ENCODE data around the gene TUBE1. TPM values are rescaled to one million over a fixed set of nuclear protein-coding genes. Genes with fewer than 3 reads are reported as not detected.

The TUBE1 gene
- total RNA-seq, 1 experiment from 2014 or later = 11.6 TPM

DNA sequence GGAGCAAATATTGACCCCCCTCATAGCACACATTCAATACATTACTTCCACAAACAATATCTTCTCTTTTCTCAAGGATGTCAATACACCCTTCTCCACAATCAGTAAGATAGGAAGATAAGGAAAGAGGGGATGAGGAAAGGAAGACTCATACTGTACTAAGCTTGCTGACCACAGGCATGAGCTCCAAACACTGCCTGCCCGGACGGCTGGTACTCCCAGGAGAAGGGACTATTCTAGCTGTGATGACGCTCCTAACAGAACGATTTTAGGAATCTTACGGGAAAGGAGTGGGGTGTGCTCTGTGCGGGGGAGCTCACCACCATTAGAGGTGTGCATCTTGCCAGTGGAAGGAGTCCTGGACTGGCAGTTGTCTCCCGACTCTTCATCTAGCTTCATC, 37.3 kb downstream of the TUBE1 start:
- Histone ChIP-seq H2AFZ (ENCODE audit: low read length) (no peak overlapping the region), H2BK15ac (ENCODE audit: low read depth, low read length) (no peak overlapping the region), H2BK20ac (ENCODE audit: low read depth, low read length, poor library complexity, severe bottlenecking) (no peak overlapping the region), H3K9me3 (ENCODE audit: control insufficient read depth, low read depth, low read length) (no peaks in the 10 kb centered on the region), H3K14ac (ENCODE audit: insufficient read depth, low read length) (no peak overlapping the region), H3K9ac (ENCODE audit: extremely low read depth, insufficient read length, low read length) (no peak overlapping the region), H2BK120ac (ENCODE audit: low read depth, low read length, poor library complexity, severe bottlenecking) (no peak overlapping the region), H4K91ac (ENCODE audit: insufficient read length, low read depth, low read length) (no peak overlapping the region), H3K27ac (ENCODE audit: insufficient read length, low read depth, low read length) (no peak overlapping the region), H3T11ph (ENCODE audit: low read length) (no peak overlapping the region), H2BK5ac (ENCODE audit: insufficient read length, low read length) (no peak overlapping the region), H3K79me2 (ENCODE audit: insufficient read depth, low read length) (no peaks in the 10 kb centered on the region), H4K20me1 (ENCODE audit: control insufficient read depth, insufficient read depth, insufficient read length) (no peaks in the 10 kb centered on the region), H3K23ac (ENCODE audit: insufficient read length, low read depth, low read length) (no peak overlapping the region), H2BK12ac (ENCODE audit: insufficient read length, low read depth, low read length) (no peak overlapping the region), H3K4ac (ENCODE audit: low read depth, low read length) (no peak overlapping the region), H4K8ac (replicated peaks; ENCODE audit: insufficient read length, low read depth, low read length) (no peak overlapping the region), H4K5ac (ENCODE audit: insufficient read length, low read depth, low read length) (no peak overlapping the region), H3K79me1 (ENCODE audit: insufficient read depth, low read depth, low read length, poor library complexity, severe bottlenecking) (no peaks in the 10 kb centered on the region), H3K27me3 (ENCODE audit: insufficient read depth, low read length) (no peaks in the 10 kb centered on the region), H3K4me2 (ENCODE audit: insufficient read depth, insufficient read length, low read length) (no peak overlapping the region), H2AK5ac (ENCODE audit: insufficient read length, low read length) (no peak overlapping the region), H3K18ac (ENCODE audit: insufficient read length, low read depth, low read length) (no peak overlapping the region), H3K56ac (ENCODE audit: insufficient read length, low read depth, low read length) (no peak overlapping the region), H3K4me1 (ENCODE audit: insufficient read depth, low read length) (no peaks in the 10 kb centered on the region), H3K23me2 (ENCODE audit: insufficient read length, low read depth, low read length, poor library complexity, severe bottlenecking) (peaks cover 2% of the 10 kb centered on the region)
- H3K4me3 Mint-ChIP-seq = no peak overlapping the region
- DNase-seq = no peak
- no peaks in the 10 kb centered on the region for H3K4me1 Mint-ChIP-seq
- peaks cover 0 to 7% (median 0%) of the 10 kb centered on the region in 3 experiments; a peak in 2 of 7 replicates for H3K36me3 Mint-ChIP-seq (ENCODE audit: insufficient read depth in 1 of 3, low read depth in 3 of 3)
- 0 out of 2 replicates have a peak, but pooled peaks cover 1% of the 10 kb centered on the region for H3K27me3 Mint-ChIP-seq (ENCODE audit: low read depth)
- no CpG with 5 or more reads among the region's 7 CpGs for WGBS (ENCODE audit: extremely low coverage, insufficient read length, low lambda C conversion rate)
- no peak overlapping the region for H3K27ac Mint-ChIP-seq
- peaks cover 4 to 7% of the 10 kb centered on the region in 2 experiments; a peak in 3 of 5 replicates for H3K9me3 Mint-ChIP-seq
- TF ChIP-seq, protein P1, sequence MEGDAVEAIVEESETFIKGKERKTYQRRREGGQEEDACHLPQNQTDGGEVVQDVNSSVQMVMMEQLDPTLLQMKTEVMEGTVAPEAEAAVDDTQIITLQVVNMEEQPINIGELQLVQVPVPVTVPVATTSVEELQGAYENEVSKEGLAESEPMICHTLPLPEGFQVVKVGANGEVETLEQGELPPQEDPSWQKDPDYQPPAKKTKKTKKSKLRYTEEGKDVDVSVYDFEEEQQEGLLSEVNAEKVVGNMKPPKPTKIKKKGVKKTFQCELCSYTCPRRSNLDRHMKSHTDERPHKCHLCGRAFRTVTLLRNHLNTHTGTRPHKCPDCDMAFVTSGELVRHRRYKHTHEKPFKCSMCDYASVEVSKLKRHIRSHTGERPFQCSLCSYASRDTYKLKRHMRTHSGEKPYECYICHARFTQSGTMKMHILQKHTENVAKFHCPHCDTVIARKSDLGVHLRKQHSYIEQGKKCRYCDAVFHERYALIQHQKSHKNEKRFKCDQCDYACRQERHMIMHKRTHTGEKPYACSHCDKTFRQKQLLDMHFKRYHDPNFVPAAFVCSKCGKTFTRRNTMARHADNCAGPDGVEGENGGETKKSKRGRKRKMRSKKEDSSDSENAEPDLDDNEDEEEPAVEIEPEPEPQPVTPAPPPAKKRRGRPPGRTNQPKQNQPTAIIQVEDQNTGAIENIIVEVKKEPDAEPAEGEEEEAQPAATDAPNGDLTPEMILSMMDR (conservative IDR thresholded peaks at IDR 0.05) = no peak

Data from H9 (cell line).